Heart right ventricle (tissue), 16 donors: ENCODE results near the gene MGAT5B. TPM values are rescaled to one million over a fixed set of nuclear protein-coding genes. Genes with fewer than 3 reads are reported as not detected.

ENCODE experiments used
- ATAC-seq, 8 donors: fragments of 200-7000 bp; cut with Tn5 transposase; one replicate each; pipeline ENCODE4 v1.9.1; 2020; ENCODE audit warnings: mild to moderate bottlenecking in 8 of 8, moderate library complexity in 8 of 8, moderate number of reproducible peaks in 1 of 8
- DNase-seq, 2 donors: peaks; one replicate each; pipeline ENCODE4 v3.0.0-alpha.2; 2020
- H3K27ac ChIP-seq, 10 donors: fragments of 200-600 bp; sonication (generic) in 2 of 10; one replicate each; pipeline versions ENCODE4 v1.5.0 to v1.8.0; 2020 to 2022; ENCODE audit warnings: mild to moderate bottlenecking in 3 of 10
- H3K27me3 ChIP-seq, 7 donors: fragments of 200-600 bp; one replicate each; pipeline ENCODE4 v1.8.0; 2021 to 2022; ENCODE audit warnings: mild to moderate bottlenecking in 2 of 7
- H3K36me3 ChIP-seq, 9 donors: fragments of 200-600 bp; sonication (generic) in 1 of 9; one replicate each; pipeline versions ENCODE4 v1.5.0 to v1.8.0; 2020 to 2022; ENCODE audit warnings: mild to moderate bottlenecking in 2 of 9
- H3K4me1 ChIP-seq, 9 donors: fragments of 200-600 bp; sonication (generic) in 1 of 9; one replicate each; pipeline versions ENCODE4 v1.5.0 to v1.8.0; 2020 to 2022; ENCODE audit warnings: mild to moderate bottlenecking in 4 of 9
- H3K4me3 ChIP-seq, 10 donors: fragments of 200-600 bp; sonication (generic) in 2 of 10; one replicate each; pipeline versions ENCODE4 v1.5.0 to v1.8.0; 2020 to 2022; ENCODE audit warnings: mild to moderate bottlenecking in 7 of 10, moderate library complexity in 2 of 10
- H3K9me3 ChIP-seq, 11 donors: fragments of 200-600 bp in 10 of 11; sonication (generic) in 2 of 11; one replicate each; pipeline versions ENCODE4 v1.5.0 to v1.8.0; 2013 to 2022; ENCODE audit warnings: mild to moderate bottlenecking in 2 of 11, control low read depth in 1 of 11, moderate library complexity in 1 of 11
- CTCF ChIP-seq, 9 donors: fragments of 200-600 bp; sonication (generic) in 2 of 9; IDR thresholded peaks; one replicate each; pipeline versions ENCODE4 v1.5.0 to v1.8.0; 2021 to 2022; ENCODE audit warnings: antibody characterized with exemption in 9 of 9, mild to moderate bottlenecking in 5 of 9, moderate library complexity in 1 of 9
- WGBS, 2 donors: extraction: QIAGEN DNeasy Blood & Tissue Kit; methylation state at CpG; one replicate each; pipeline ENCODE4 v1.1.7; 2013; ENCODE audit warnings: inconsistent platforms in 1 of 2; 5-methylcytosine and 5-hydroxymethylcytosine counted together
- intact Hi-C, 10 donors: fragments of 100-400 bp; cut with DNase I; formaldehyde crosslinking; loops; one replicate each; pipeline versions ENCODE4 v1.11.1 to v1.14.2; 2022
- polyA plus RNA-seq, 2 donors: library from polyadenylated mRNA; stranded (reverse); fragments of 200-250 nt; gene quantifications; one replicate each; pipeline ENCODE4 v1.2.3, GENCODE V29; 2013
- total RNA-seq, 10 donors: library from RNA; stranded (reverse); fragmentation: NEBNext Ultra II Directional in 3 of 10; extraction: Animal tissue kit (Norgen Biotek cat#: 25700) in 3 of 10; gene quantifications; one replicate each; pipeline versions ENCODE4 v1.2.1 to v1.2.4, GENCODE V29; 2021 to 2023
- donor health status: Arrhythmogenic right ventricular cardiomyopathy.
- donor health status: ischemic (EF 13 %, LVEDD 7.1; RV severe dilation, severe dysfunction).
- donor health status: healthy with polysubstance abuse.
- donor health status: DM: no; HTN: yes; CAD: no.
- donor health status: DM: no; HTN: no; CAD: no.
- donor health status: ischemic (EF 25% LVEDD 6.9; RV normal size, moderate dysfunction).
- donor health status: ischemic (EF 25% LVEDD 5.7; RV mildly dilated, moderate dysfunction).
- donor health status: healthy.
- donor health status: DM: yes; HTN: yes; CAD: no.
- donor health status: Ischemic cardiomyopathy.
- donor health status: ischemic (EF 35%, LVEDD 5.7; RV mildly dilated, moderate dysfunction).
- donor health status: nonischemic (EF 11% LVEDD 7.7; RV severe dilation, severe dysfunction).
- donor health status: DM: yes; HTN: yes; CAD: no.
- donor health status: PGD.
- donor health status: ischemic (EF 29% LVEDD 5.4; RV normal size, mild dysfunction).
- donor health status: nonischemic (EF 23%, LVEDD 6.1; RV moderate dilation, normal function).

Gene MGAT5B
- total and polyA plus RNA-seq, 12 donors = 0.09 to 0.29 (median 0.13) TPM; not detected in 8

GRCh38 chr17:76940295-76940694 lies 72.1 kb downstream of the MGAT5B start:
- Histone ChIP-seq H3K9me3 (no peaks in the 10 kb centered on the region), H3K27ac (no peak overlapping the region), H3K4me3 (no peak overlapping the region), H3K27me3 (peaks cover 0 to 63% (median 32%) of the 10 kb centered on the region in 7 donors), H3K36me3 (no peaks in the 10 kb centered on the region), H3K4me1 (no peaks in the 10 kb centered on the region)
- DNase-seq (no peak), ATAC-seq (no peak)
- WGBS, 2 donors = 35 to 46% methylated on average over 14 of the region's 14 CpGs
- intact Hi-C loops = no loop called here
- no peak for TF ChIP-seq CTCF (IDR thresholded peaks at IDR 0.05)

- ATAC-seq (no peak), DNase-seq (no peak)
- Histone ChIP-seq H3K27me3 (peaks cover 0 to 62% (median 31%) of the 10 kb centered on the region in 7 donors), H3K4me3 (no peak overlapping the region), H3K9me3 (no peaks in the 10 kb centered on the region), H3K36me3 (no peaks in the 10 kb centered on the region), H3K27ac (no peak overlapping the region), H3K4me1 (no peaks in the 10 kb centered on the region)
- peak in 1 of 9 donors; percentile 16 for TF ChIP-seq CTCF (IDR thresholded peaks at IDR 0.05)
- intact Hi-C loops = no loop called here
- WGBS, 2 donors = 82 to 88% methylated on average over 13 of the region's 13 CpGs
Measured at GRCh38 chr17:76940738-76941350, 72.6 kb downstream of the MGAT5B start.

DNA sequence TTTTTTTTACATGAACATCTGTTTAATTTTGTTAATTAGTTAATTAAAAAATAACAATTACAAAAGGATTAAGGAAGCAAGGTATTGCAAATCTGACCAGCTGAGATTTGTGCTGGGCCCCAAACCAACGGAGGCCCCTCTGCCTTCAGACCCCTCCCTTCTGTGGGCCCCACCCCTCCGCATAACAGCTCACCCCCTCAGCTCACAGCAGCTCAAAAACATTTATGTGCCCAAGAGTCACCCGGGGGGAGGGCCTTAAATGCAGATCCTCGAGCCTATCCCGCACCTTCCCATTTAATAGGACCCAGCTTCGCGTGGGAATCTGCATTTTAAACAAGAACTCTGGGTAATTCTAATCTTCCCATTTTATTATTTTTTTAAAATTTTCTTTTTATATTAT lies 75.0 kb downstream of the MGAT5B start:
- DNase-seq = no peak
- Histone ChIP-seq H3K4me3 (no peak overlapping the region), H3K4me1 (no peaks in the 10 kb centered on the region), H3K36me3 (no peaks in the 10 kb centered on the region), H3K27ac (no peak overlapping the region), H3K9me3 (no peaks in the 10 kb centered on the region), H3K27me3 (peaks cover 0 to 52% (median 26%) of the 10 kb centered on the region in 7 donors)
- ATAC-seq = no peak
- no peak for TF ChIP-seq CTCF (IDR thresholded peaks at IDR 0.05)
- WGBS, 2 donors = 68 to 74% methylated on average over 7 of the region's 7 CpGs
- intact Hi-C loops = no loop called here

DNA sequence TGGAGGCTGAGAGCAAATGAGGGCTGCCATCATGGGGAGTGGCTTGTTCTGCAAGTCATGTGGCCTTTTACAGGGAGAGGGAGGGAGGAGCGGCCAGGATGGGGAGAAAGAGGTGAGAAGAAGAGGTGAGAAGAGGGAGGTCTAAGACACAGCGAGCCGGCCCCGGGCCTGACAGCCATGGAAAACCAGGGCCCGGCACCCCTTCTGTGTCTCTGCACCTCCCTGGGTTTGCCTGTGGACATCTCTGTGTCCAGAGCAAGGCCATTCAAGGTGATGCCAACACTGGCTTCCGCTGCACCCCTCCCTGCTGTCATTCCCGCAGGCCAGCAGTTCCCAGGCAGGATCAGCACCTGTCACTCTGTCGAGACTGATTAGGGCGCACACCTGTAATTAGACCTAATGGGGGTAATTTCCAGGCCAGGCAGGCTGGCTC lies 75.6 kb downstream of the MGAT5B start:
- DNase-seq (no peak), ATAC-seq (no peak)

More for the DNA sequence above, 75.6 kb downstream of the MGAT5B start:
- H3K4me3 ChIP-seq = no peak overlapping the region
- H3K27me3 ChIP-seq = peaks cover 0 to 46% (median 26%) of the 10 kb centered on the region in 7 donors
- 67 to 75% methylated on average over 9 of the region's 9 CpGs for WGBS, 2 donors
- no peak for TF ChIP-seq CTCF (IDR thresholded peaks at IDR 0.05)
- no peaks in the 10 kb centered on the region for H3K9me3 ChIP-seq
- H3K27ac ChIP-seq = no peak overlapping the region
- H3K4me1 ChIP-seq = no peaks in the 10 kb centered on the region
- H3K36me3 ChIP-seq = no peaks in the 10 kb centered on the region
- intact Hi-C loops = no loop called here
